Panc1 (cell line): ENCODE results near the gene F5. TPM values are rescaled to one million over a fixed set of nuclear protein-coding genes. Genes with fewer than 3 reads are reported as not detected.

Experiments
- ATAC-seq: fragments of 200-7000 bp; cut with Tn5 transposase; 2 replicates; pipeline ENCODE4 v1.9.1; 2020; ENCODE audit warnings: mild to moderate bottlenecking, moderate library complexity
- BruUV-seq: library from RNA; stranded (reverse); fragments of 400-500 nt; replicated peaks from 2 replicates; lab custom pipeline; 2021; lab: Mats Ljungman, UMichigan
- CTCF ChIA-PET: fragments of 300-600 bp; sonication (Branson Sonifier 250); formaldehyde crosslinking; loops from one replicate; lab custom pipeline; 2022; ENCODE audit warnings: antibody characterized with exemption; lab: Charles Lee
- POLR2A ChIA-PET: fragments of 300-600 bp; sonication (Branson Sonifier 250); formaldehyde crosslinking; loops from one replicate; lab custom pipeline; 2022; ENCODE audit warnings: antibody characterized with exemption; lab: Charles Lee
- DNase-seq: peaks from one replicate; pipeline ENCODE4 v3.0.0-alpha.2; 2010; ENCODE audit warnings: low read depth, low spot score
- H3K27ac ChIP-seq: 2 replicates; pipeline ENCODE4 v1.5.1; 2011; ENCODE audit warnings: mild to moderate bottlenecking, low read length, inconsistent platforms
- H3K27me3 ChIP-seq: fragments of 200-500 bp; sonication (Bioruptor generic); 2 replicates; pipeline ENCODE4 v1.6.0; 2014; ENCODE audit warnings: low read length, inconsistent platforms; ENCODE audit not compliant: control insufficient read depth, insufficient read depth
- H3K36me3 ChIP-seq: fragments of 200-500 bp; sonication (Bioruptor generic); 2 replicates; pipeline ENCODE4 v1.5.1; 2014; ENCODE audit warnings: inconsistent platforms, mild to moderate bottlenecking, low read length, moderate library complexity; ENCODE audit not compliant: control insufficient read depth, insufficient read depth
- H3K4me1 ChIP-seq: 2 replicates; pipeline ENCODE4 v1.5.1; 2011; ENCODE audit warnings: inconsistent platforms, mild to moderate bottlenecking, low read length, moderate library complexity; ENCODE audit not compliant: control insufficient read depth, insufficient read depth
- H3K4me3 ChIP-seq, 2 experiments: 2 replicates each; pipeline ENCODE4 v1.5.1; 2011 to 2012; ENCODE audit warnings: low read depth in 2 of 2, low read length in 2 of 2, mild to moderate bottlenecking in 2 of 2, inconsistent platforms in 1 of 2, moderate library complexity in 1 of 2
- H3K9me3 ChIP-seq: fragments of 200-500 bp; sonication (Bioruptor generic); 2 replicates; pipeline ENCODE4 v1.5.1; 2014; ENCODE audit warnings: low read depth, mild to moderate bottlenecking, inconsistent platforms, low read length, moderate library complexity; ENCODE audit not compliant: control insufficient read depth, insufficient read depth
- POLR2AphosphoS5 ChIP-seq: IDR thresholded peaks from 2 replicates; pipeline ENCODE4 v1.6.1; 2012; ENCODE audit warnings: mild to moderate bottlenecking, low read depth, low read length, moderate library complexity
- SIN3A ChIP-seq: IDR thresholded peaks from 2 replicates; pipeline ENCODE4 v1.6.1; 2012; ENCODE audit warnings: low read depth, mild to moderate bottlenecking, low read length, moderate library complexity, borderline replicate concordance; ENCODE audit not compliant: insufficient read depth
- TCF7L2 ChIP-seq: IDR thresholded peaks from 2 replicates; pipeline ENCODE4 v1.6.1; 2011; ENCODE audit warnings: mild to moderate bottlenecking, low read depth, low read length, inconsistent platforms
- in situ Hi-C: cut with HindIII; loops from 2 replicates; pipeline ENCODE4 v1.10.0; 2016; ENCODE audit warnings: low sequenced_read_pairs, low pct_unique_long_range_greater_than_20kb
- intact Hi-C: fragments of 100-400 bp; cut with micrococcal nuclease; formaldehyde crosslinking; loops from one replicate; pipeline ENCODE4 v1.10.0; 2022; ENCODE audit not compliant: unreplicated experiment
- total RNA-seq: library from RNA; stranded (reverse); gene quantifications from one replicate; pipeline ENCODE4 v1.2.1, GENCODE V29; 2021; ENCODE audit not compliant: unreplicated experiment
- TF ChIP-seq, protein P1 (sequence below), 2 experiments: IDR thresholded peaks; 2 replicates each; pipeline ENCODE4 v1.6.1; 2011 to 2012; ENCODE audit warnings: low read depth in 2 of 2, control low read depth in 1 of 2, low read length in 1 of 2, mild to moderate bottlenecking in 1 of 2, moderate library complexity in 1 of 2; ENCODE audit not compliant: insufficient read depth in 1 of 2
- TF ChIP-seq, protein P2 (sequence below): fragments of 450-650 bp; IDR thresholded peaks from 2 replicates; pipeline ENCODE4 v1.5.1; 2017; ENCODE audit warnings: mild to moderate bottlenecking

Gene F5
- total RNA-seq, 1 experiment from 2014 or later = 0.08 TPM

DNA sequence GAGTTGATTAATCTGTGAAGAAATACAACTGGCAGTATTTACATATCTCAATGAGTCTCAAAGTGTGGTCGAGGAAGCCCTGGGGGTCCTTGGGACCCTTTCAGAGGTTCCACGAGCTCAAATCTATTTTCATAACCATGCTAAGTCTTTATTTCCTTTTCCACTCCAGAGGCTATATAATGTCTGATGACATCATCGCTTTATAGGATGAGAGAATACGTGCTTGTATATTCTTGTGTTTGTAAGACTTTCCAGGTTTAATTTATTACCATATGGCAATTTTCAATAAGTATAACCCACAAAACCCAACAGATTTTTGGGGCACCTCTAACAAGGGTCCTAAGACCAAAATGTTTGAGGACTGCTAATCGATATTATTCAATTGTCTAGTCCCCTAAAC lies 99.1 kb downstream of the F5 start:
- TF ChIP-seq SIN3A (no peak), POLR2AphosphoS5 (no peak), TCF7L2 (no peak)
- TF ChIP-seq, protein P1, sequence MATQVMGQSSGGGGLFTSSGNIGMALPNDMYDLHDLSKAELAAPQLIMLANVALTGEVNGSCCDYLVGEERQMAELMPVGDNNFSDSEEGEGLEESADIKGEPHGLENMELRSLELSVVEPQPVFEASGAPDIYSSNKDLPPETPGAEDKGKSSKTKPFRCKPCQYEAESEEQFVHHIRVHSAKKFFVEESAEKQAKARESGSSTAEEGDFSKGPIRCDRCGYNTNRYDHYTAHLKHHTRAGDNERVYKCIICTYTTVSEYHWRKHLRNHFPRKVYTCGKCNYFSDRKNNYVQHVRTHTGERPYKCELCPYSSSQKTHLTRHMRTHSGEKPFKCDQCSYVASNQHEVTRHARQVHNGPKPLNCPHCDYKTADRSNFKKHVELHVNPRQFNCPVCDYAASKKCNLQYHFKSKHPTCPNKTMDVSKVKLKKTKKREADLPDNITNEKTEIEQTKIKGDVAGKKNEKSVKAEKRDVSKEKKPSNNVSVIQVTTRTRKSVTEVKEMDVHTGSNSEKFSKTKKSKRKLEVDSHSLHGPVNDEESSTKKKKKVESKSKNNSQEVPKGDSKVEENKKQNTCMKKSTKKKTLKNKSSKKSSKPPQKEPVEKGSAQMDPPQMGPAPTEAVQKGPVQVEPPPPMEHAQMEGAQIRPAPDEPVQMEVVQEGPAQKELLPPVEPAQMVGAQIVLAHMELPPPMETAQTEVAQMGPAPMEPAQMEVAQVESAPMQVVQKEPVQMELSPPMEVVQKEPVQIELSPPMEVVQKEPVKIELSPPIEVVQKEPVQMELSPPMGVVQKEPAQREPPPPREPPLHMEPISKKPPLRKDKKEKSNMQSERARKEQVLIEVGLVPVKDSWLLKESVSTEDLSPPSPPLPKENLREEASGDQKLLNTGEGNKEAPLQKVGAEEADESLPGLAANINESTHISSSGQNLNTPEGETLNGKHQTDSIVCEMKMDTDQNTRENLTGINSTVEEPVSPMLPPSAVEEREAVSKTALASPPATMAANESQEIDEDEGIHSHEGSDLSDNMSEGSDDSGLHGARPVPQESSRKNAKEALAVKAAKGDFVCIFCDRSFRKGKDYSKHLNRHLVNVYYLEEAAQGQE (IDR thresholded peaks at IDR 0.05; ENCODE audit: insufficient read depth in 1 of 2, low read depth in 2 of 2, low read length in 1 of 2) = no peak
- TF ChIP-seq, protein P2, sequence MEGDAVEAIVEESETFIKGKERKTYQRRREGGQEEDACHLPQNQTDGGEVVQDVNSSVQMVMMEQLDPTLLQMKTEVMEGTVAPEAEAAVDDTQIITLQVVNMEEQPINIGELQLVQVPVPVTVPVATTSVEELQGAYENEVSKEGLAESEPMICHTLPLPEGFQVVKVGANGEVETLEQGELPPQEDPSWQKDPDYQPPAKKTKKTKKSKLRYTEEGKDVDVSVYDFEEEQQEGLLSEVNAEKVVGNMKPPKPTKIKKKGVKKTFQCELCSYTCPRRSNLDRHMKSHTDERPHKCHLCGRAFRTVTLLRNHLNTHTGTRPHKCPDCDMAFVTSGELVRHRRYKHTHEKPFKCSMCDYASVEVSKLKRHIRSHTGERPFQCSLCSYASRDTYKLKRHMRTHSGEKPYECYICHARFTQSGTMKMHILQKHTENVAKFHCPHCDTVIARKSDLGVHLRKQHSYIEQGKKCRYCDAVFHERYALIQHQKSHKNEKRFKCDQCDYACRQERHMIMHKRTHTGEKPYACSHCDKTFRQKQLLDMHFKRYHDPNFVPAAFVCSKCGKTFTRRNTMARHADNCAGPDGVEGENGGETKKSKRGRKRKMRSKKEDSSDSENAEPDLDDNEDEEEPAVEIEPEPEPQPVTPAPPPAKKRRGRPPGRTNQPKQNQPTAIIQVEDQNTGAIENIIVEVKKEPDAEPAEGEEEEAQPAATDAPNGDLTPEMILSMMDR = no peak
- no peak for ATAC-seq
- CTCF ChIA-PET = no interaction called here
- BruUV-seq = no TSS peak
- in situ Hi-C loops (no loop called here), intact Hi-C loops (loop anchor here (5.0 kb wide), 1 partner anchor 120 kb away; the partner anchor contains the start of genes BLZF1 and NME7)
- H3K27ac ChIP-seq = peak overlapping the region; percentile 97
- peak overlapping the region; percentile 84 to 87 for H3K4me3 ChIP-seq
- no peaks in the 10 kb centered on the region for H3K9me3 ChIP-seq
- no peaks in the 10 kb centered on the region for H3K27me3 ChIP-seq
- H3K36me3 ChIP-seq = no peaks in the 10 kb centered on the region
- POLR2A ChIA-PET = no interaction called here
- peaks cover 27% of the 10 kb centered on the region for H3K4me1 ChIP-seq
- DNase-seq = no peak

DNA sequence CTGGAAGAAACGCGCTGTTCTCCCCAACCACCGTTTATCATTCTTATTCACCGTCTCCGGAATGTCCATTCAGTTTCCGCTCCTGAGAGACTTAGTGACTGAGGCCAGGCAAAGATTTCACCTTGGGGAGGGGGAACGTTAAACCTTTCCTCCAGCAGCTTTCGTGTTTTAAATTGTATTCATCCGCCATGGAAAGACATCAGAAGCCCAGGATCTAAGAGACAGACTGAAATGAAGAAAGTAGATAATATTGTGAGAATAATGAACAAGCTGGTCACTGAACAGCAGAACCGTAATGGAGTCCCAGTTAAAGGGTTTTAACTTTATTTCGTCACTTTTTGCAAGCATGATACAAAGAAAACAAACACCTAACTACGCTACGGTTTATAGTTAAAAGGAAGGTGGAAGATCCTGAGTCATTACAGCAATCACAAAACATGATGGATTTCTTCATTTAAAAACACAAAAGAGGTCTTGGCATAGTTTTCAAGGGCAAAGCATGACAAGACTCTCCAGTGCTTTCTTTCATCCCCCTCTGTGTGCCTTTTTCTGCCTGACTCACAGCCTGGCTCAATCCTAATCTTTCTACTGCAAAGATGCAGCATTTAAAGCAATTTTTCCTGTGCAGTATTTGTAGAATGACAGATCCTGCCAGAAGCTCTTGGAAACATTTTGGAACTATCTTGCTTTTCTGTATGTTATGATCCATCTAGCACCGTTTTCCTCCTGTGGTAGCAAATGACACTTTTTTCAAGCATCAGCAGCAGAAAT lies 99.8 kb downstream of the F5 start:
- in situ Hi-C loops (no loop called here), intact Hi-C loops (loop anchor here (5.0 kb wide), 1 partner anchor 119 kb away; the partner anchor contains the start of genes BLZF1 and NME7)
- BruUV-seq = TSS peak; percentile 95
- POLR2A ChIA-PET = interaction anchor here (1.0 kb wide), 1 partner anchor 29 kb away, joined by 4 read pairs; no protein-coding TSS in a partner anchor
- DNase-seq (no peak), ATAC-seq (no peak)
- TF ChIP-seq, protein P2 = no peak
- peak; percentile 0; the same call in 1 of the 2 replicates for TF ChIP-seq TCF7L2
- CTCF ChIA-PET = no interaction called here
- Histone ChIP-seq H3K9me3 (no peaks in the 10 kb centered on the region), H3K36me3 (no peaks in the 10 kb centered on the region), H3K4me3 (peak overlapping the region; percentile 84 to 87), H3K27ac (peak overlapping the region; percentile 97), H3K4me1 (peaks cover 27% of the 10 kb centered on the region), H3K27me3 (no peaks in the 10 kb centered on the region)
